Colonic mucosa (tissue), 4 donors: ENCODE data around the gene FRMD4B. TPM values are rescaled to one million over a fixed set of nuclear protein-coding genes. Genes with fewer than 3 reads are reported as not detected.

Experiments
- DNase-seq: peaks from one replicate; pipeline ENCODE4 v3.0.0-alpha.2; 2020
- H3K27ac ChIP-seq: fragments of 200-600 bp; one replicate; pipeline ENCODE4 v1.8.0; 2021
- H3K27me3 ChIP-seq: fragments of 200-600 bp; one replicate; pipeline ENCODE4 v1.8.0; 2021
- H3K36me3 ChIP-seq: fragments of 200-600 bp; one replicate; pipeline ENCODE4 v1.8.0; 2021
- H3K4me1 ChIP-seq: fragments of 200-600 bp; one replicate; pipeline ENCODE4 v1.8.0; 2021; ENCODE audit warnings: mild to moderate bottlenecking
- H3K4me3 ChIP-seq: fragments of 200-600 bp; one replicate; pipeline ENCODE4 v1.8.0; 2021
- H3K9ac ChIP-seq, 2 donors: one replicate each; pipeline ENCODE4 v1.7.0; 2013; ENCODE audit warnings: control low read depth in 2 of 2, low read depth in 2 of 2, low read length in 2 of 2
- H3K9me3 ChIP-seq: fragments of 200-600 bp; one replicate; pipeline ENCODE4 v1.8.0; 2021
- CTCF ChIP-seq: fragments of 200-600 bp; IDR thresholded peaks from one replicate; pipeline ENCODE4 v1.8.0; 2022; ENCODE audit warnings: antibody characterized with exemption, mild to moderate bottlenecking
- intact Hi-C: fragments of 100-400 bp; cut with DNase I; formaldehyde crosslinking; loops from one replicate; pipeline ENCODE4 v1.14.1; 2022
- total RNA-seq, 2 donors: library from RNA; stranded (reverse); fragmentation: NEBNext Ultra II Directional in 1 of 2; extraction: Animal tissue kit (Norgen Biotek cat#: 25700) in 1 of 2; gene quantifications; one replicate each; pipeline ENCODE4 v1.2.1, GENCODE V29; 2021
- donor health status: healthy.
- donor health status: DM: no; HTN: no; CAD: no.
- donor health status: DM: no; HTN: no; CAD: no.

FRMD4B gene
- total RNA-seq, 2 donors from 2014 or later = 13.5 to 21.1 TPM

- Histone ChIP-seq H3K27ac (no peak overlapping the region), H3K4me3 (no peak overlapping the region), H3K9me3 (no peaks in the 10 kb centered on the region), H3K27me3 (peaks cover 1% of the 10 kb centered on the region), H3K36me3 (no peaks in the 10 kb centered on the region), H3K4me1 (no peaks in the 10 kb centered on the region), H3K9ac (no peak overlapping the region)
- no peak for DNase-seq
- intact Hi-C loops = no loop called here
- no peak for TF ChIP-seq CTCF
Measured at GRCh38 chr3:69379661-69380060, 6.2 kb downstream of the FRMD4B start.

- no peaks in the 10 kb centered on the region for H3K27me3 ChIP-seq
- no peak overlapping the region for H3K9ac ChIP-seq
- DNase-seq = no peak
- no peaks in the 10 kb centered on the region for H3K36me3 ChIP-seq
- no peaks in the 10 kb centered on the region for H3K4me1 ChIP-seq
- intact Hi-C loops = no loop called here
- no peak for TF ChIP-seq CTCF
- no peaks in the 10 kb centered on the region for H3K9me3 ChIP-seq
- H3K4me3 ChIP-seq = no peak overlapping the region
- H3K27ac ChIP-seq = no peak overlapping the region
Measured at GRCh38 chr3:69378112-69378802, 7.6 kb downstream of the FRMD4B start.

- intact Hi-C loops = no loop called here
- H3K27me3 ChIP-seq = no peaks in the 10 kb centered on the region
- H3K9me3 ChIP-seq = no peaks in the 10 kb centered on the region
- no peak for DNase-seq
- no peaks in the 10 kb centered on the region for H3K36me3 ChIP-seq
- H3K4me3 ChIP-seq = no peak overlapping the region
- H3K9ac ChIP-seq = no peak overlapping the region
- no peak overlapping the region for H3K27ac ChIP-seq
- TF ChIP-seq CTCF = no peak
- H3K4me1 ChIP-seq = no peaks in the 10 kb centered on the region
Measured at GRCh38 chr3:69377262-69377661, 8.6 kb downstream of the FRMD4B start.

GRCh38 chr3:69376731-69377130 lies 9.2 kb downstream of the FRMD4B start:
- no peaks in the 10 kb centered on the region for H3K4me1 ChIP-seq
- no peaks in the 10 kb centered on the region for H3K36me3 ChIP-seq
- no peaks in the 10 kb centered on the region for H3K27me3 ChIP-seq
- H3K9ac ChIP-seq = no peak overlapping the region
- TF ChIP-seq CTCF = no peak
- H3K27ac ChIP-seq = no peak overlapping the region
- intact Hi-C loops = no loop called here
- no peak overlapping the region for H3K4me3 ChIP-seq
- no peaks in the 10 kb centered on the region for H3K9me3 ChIP-seq
- DNase-seq = no peak

GRCh38 chr3:69371816-69372215 lies 14.1 kb downstream of the FRMD4B start:
- Histone ChIP-seq H3K4me1 (no peaks in the 10 kb centered on the region), H3K27me3 (no peaks in the 10 kb centered on the region), H3K9me3 (no peaks in the 10 kb centered on the region), H3K27ac (no peak overlapping the region), H3K4me3 (no peak overlapping the region), H3K36me3 (no peaks in the 10 kb centered on the region), H3K9ac (no peak overlapping the region)
- DNase-seq = no peak
- TF ChIP-seq CTCF = no peak
- intact Hi-C loops = no loop called here
